Trophoblast cell (in vitro differentiated cells and primary cell): ENCODE results near the gene CD2BP2.

Experiments
- DNase-seq, 2 donors: peaks; one replicate each; pipeline ENCODE4 v3.0.0-alpha.2; 2016
- H2AFZ ChIP-seq: 2 replicates; pipeline ENCODE4 v1.6.1; 2013; ENCODE audit warnings: low read length, moderate library complexity, mild to moderate bottlenecking; ENCODE audit not compliant: insufficient read depth, poor library complexity
- H2AK5ac ChIP-seq: 2 replicates; pipeline ENCODE4 v1.6.1; 2013; ENCODE audit warnings: mild to moderate bottlenecking, low read length
- H2BK120ac ChIP-seq: 2 replicates; pipeline ENCODE4 v1.6.1; 2013; ENCODE audit warnings: low read length, mild to moderate bottlenecking, moderate library complexity; ENCODE audit not compliant: insufficient read depth, poor library complexity
- H2BK12ac ChIP-seq: 2 replicates; pipeline ENCODE4 v1.6.1; 2013; ENCODE audit warnings: mild to moderate bottlenecking, low read length, moderate library complexity
- H2BK5ac ChIP-seq: 2 replicates; pipeline ENCODE4 v1.6.1; 2013; ENCODE audit warnings: low read length, low read depth, moderate library complexity, mild to moderate bottlenecking; ENCODE audit not compliant: poor library complexity
- H3K14ac ChIP-seq: 2 replicates; pipeline ENCODE4 v1.6.1; 2013; ENCODE audit warnings: mild to moderate bottlenecking, low read length
- H3K18ac ChIP-seq: 2 replicates; pipeline ENCODE4 v1.6.1; 2013; ENCODE audit warnings: mild to moderate bottlenecking, low read length
- H3K23ac ChIP-seq: 2 replicates; pipeline ENCODE4 v1.6.1; 2013; ENCODE audit warnings: low read length
- H3K27ac ChIP-seq: 2 replicates; pipeline ENCODE4 v1.5.1; 2013; ENCODE audit warnings: low read depth, mild to moderate bottlenecking, inconsistent platforms, low read length, moderate library complexity
- H3K27me3 ChIP-seq: 2 replicates; pipeline ENCODE4 v1.6.1; 2013; ENCODE audit warnings: inconsistent platforms, mild to moderate bottlenecking, low read length, moderate library complexity; ENCODE audit not compliant: insufficient read depth
- H3K36me3 ChIP-seq, 2 experiments: 1 replicate in 1 of 2; 2 replicates in 1 of 2; pipeline ENCODE4 v1.6.1; 2013; ENCODE audit warnings: low read length in 2 of 2, mild to moderate bottlenecking in 2 of 2, moderate library complexity in 1 of 2; ENCODE audit not compliant: insufficient read depth in 2 of 2, control insufficient read depth in 1 of 2
- H3K4ac ChIP-seq: 2 replicates; pipeline ENCODE4 v1.6.1; 2013; ENCODE audit warnings: low read depth, mild to moderate bottlenecking, low read length, moderate library complexity
- H3K4me1 ChIP-seq, 2 experiments: 1 replicate in 1 of 2; 2 replicates in 1 of 2; pipeline ENCODE4 v1.6.1; 2013; ENCODE audit warnings: low read length in 2 of 2, mild to moderate bottlenecking in 2 of 2, moderate library complexity in 1 of 2; ENCODE audit not compliant: insufficient read depth in 2 of 2, control insufficient read depth in 1 of 2
- H3K4me2 ChIP-seq: 2 replicates; pipeline ENCODE4 v1.6.1; 2013; ENCODE audit warnings: inconsistent platforms, mild to moderate bottlenecking, low read length, moderate library complexity
- H3K4me3 ChIP-seq: 2 replicates; pipeline ENCODE4 v1.5.1; 2013; ENCODE audit warnings: mild to moderate bottlenecking, low read depth, low read length, inconsistent platforms
- H3K79me1 ChIP-seq: one replicate; pipeline ENCODE4 v1.6.1; 2013; ENCODE audit warnings: low read length
- H3K79me2 ChIP-seq: 2 replicates; pipeline ENCODE4 v1.6.1; 2013; ENCODE audit warnings: low read length, mild to moderate bottlenecking; ENCODE audit not compliant: control insufficient read depth, insufficient read depth, poor library complexity
- H3K9ac ChIP-seq: 2 replicates; pipeline ENCODE4 v1.6.1; 2013; ENCODE audit warnings: mild to moderate bottlenecking, low read length
- H3K9me3 ChIP-seq: 2 replicates; pipeline ENCODE4 v1.6.1; 2013; ENCODE audit warnings: low read depth, mild to moderate bottlenecking, control low read depth, inconsistent platforms, low read length; ENCODE audit not compliant: insufficient read depth
- H4K12ac ChIP-seq: 2 replicates; pipeline ENCODE4 v1.6.1; 2013; ENCODE audit warnings: low read depth, mild to moderate bottlenecking, low read length, moderate library complexity
- H4K8ac ChIP-seq: 2 replicates; pipeline ENCODE4 v1.6.1; 2013; ENCODE audit warnings: low read depth, mild to moderate bottlenecking, low read length, moderate library complexity
- H4K91ac ChIP-seq: one replicate; pipeline ENCODE4 v1.6.1; 2013; ENCODE audit warnings: low read depth, mild to moderate bottlenecking, low read length, moderate library complexity
- WGBS: extraction: QIAGEN DNeasy Blood & Tissue Kit; methylation state at CpG from one replicate; pipeline ENCODE4 v1.1.7; 2013; ENCODE audit warnings: missing lambda C conversion rate; ENCODE audit not compliant: insufficient read length, insufficient coverage; ENCODE audit errors: extremely low coverage; 5-methylcytosine and 5-hydroxymethylcytosine counted together

Gene CD2BP2

GRCh38 chr16:30372038-30372712 is 17.1 kb upstream of the CD2BP2 start:
- H3K36me3 ChIP-seq = peaks cover 0 to 6% of the 10 kb centered on the region in 2 experiments
- H3K18ac ChIP-seq = no peak overlapping the region
- H3K14ac ChIP-seq = no peak overlapping the region
- no peak overlapping the region for H4K12ac ChIP-seq
- H3K79me1 ChIP-seq = peaks cover 11% of the 10 kb centered on the region
- H2BK120ac ChIP-seq = no peak overlapping the region
- no peak overlapping the region for H3K4ac ChIP-seq
- H2BK5ac ChIP-seq = no peak overlapping the region
- H3K4me3 ChIP-seq = no peak overlapping the region
- H3K27me3 ChIP-seq = no peaks in the 10 kb centered on the region
- peak overlapping the region; percentile 14 for H3K9ac ChIP-seq
- peak overlapping the region; percentile 0 for H2AK5ac ChIP-seq
- no peaks in the 10 kb centered on the region for H3K9me3 ChIP-seq
- DNase-seq = no peak
- peak overlapping the region; percentile 44 for H4K8ac ChIP-seq
- H3K27ac ChIP-seq = no peak overlapping the region
- H3K4me2 ChIP-seq = no peak overlapping the region
- no CpG with 5 or more reads among the region's 6 CpGs for WGBS
- peak overlapping the region; percentile 28 for H4K91ac ChIP-seq
- H3K23ac ChIP-seq = no peak overlapping the region
- peaks cover 22 to 33% of the 10 kb centered on the region in 2 experiments for H3K4me1 ChIP-seq
- H2AFZ ChIP-seq = no peak overlapping the region
- H2BK12ac ChIP-seq = peak overlapping the region; percentile 45
- peaks cover 23% of the 10 kb centered on the region for H3K79me2 ChIP-seq

- Histone ChIP-seq H3K4me3 (peak overlapping the region; percentile 47), H3K9ac (peak overlapping the region; percentile 24), H3K36me3 (peaks cover 2 to 8% of the 10 kb centered on the region in 2 experiments), H4K91ac (peak overlapping the region; percentile 49), H3K14ac (peak overlapping the region; percentile 68), H2BK12ac (peak overlapping the region; percentile 35), H4K12ac (peak overlapping the region; percentile 89), H3K23ac (no peak overlapping the region), H3K4ac (peak overlapping the region; percentile 43), H4K8ac (peak overlapping the region; percentile 91), H3K79me2 (peaks cover 23% of the 10 kb centered on the region), H2BK5ac (peak overlapping the region; percentile 53), H3K4me1 (peaks cover 21 to 31% of the 10 kb centered on the region in 2 experiments), H2BK120ac (peak overlapping the region; percentile 60), H3K18ac (peak overlapping the region; percentile 54), H3K27me3 (no peaks in the 10 kb centered on the region), H2AK5ac (peak overlapping the region; percentile 90), H3K9me3 (no peaks in the 10 kb centered on the region), H3K27ac (peak overlapping the region; percentile 18), H2AFZ (no peak overlapping the region), H3K79me1 (peaks cover 10% of the 10 kb centered on the region), H3K4me2 (peak overlapping the region; percentile 85)
- WGBS = no CpG with 5 or more reads among the region's 11 CpGs
- no peak for DNase-seq
Observed at GRCh38 chr16:30371248-30371816, 16.2 kb upstream of the CD2BP2 start.

GRCh38 chr16:30370456-30371247 is 15.5 kb upstream of the CD2BP2 start, which contains the start of gene TBC1D10B:
Gene TBC1D10B, minus strand, starts transcription at chr16:30370494. Its CDS starts 311 bp downstream, at chr16:30370183.
- H3K36me3 ChIP-seq = peaks cover 2 to 9% of the 10 kb centered on the region in 2 experiments
- H3K9me3 ChIP-seq = no peaks in the 10 kb centered on the region
- H2BK5ac ChIP-seq = peak within 1 kb of the TSS; percentile 70
- peak within 1 kb of the TSS; percentile 90 for H2AK5ac ChIP-seq
- H3K23ac ChIP-seq = no peak within 1 kb of the TSS
- peak within 1 kb of the TSS; percentile 73 for H3K9ac ChIP-seq
- peak within 1 kb of the TSS; percentile 96 for H3K4ac ChIP-seq
- DNase-seq = peak; percentile 99 to 100
- H4K91ac ChIP-seq = peak within 1 kb of the TSS; percentile 86
- H3K14ac ChIP-seq = peak within 1 kb of the TSS; percentile 75
- peak within 1 kb of the TSS; percentile 91 for H4K8ac ChIP-seq
- no peaks in the 10 kb centered on the region for H3K27me3 ChIP-seq
- H2AFZ ChIP-seq = no peak within 1 kb of the TSS
- H4K12ac ChIP-seq = peak within 1 kb of the TSS; percentile 89
- peaks cover 23% of the 10 kb centered on the region for H3K79me2 ChIP-seq
- peak within 1 kb of the TSS; percentile 75 for H3K27ac ChIP-seq
- H3K4me3 ChIP-seq = peak within 1 kb of the TSS; percentile 83
- WGBS = no CpG with 5 or more reads among the region's 40 CpGs
- peak within 1 kb of the TSS; percentile 54 for H3K18ac ChIP-seq
- H2BK120ac ChIP-seq = peak within 1 kb of the TSS; percentile 60
- H3K4me1 ChIP-seq = peaks cover 21 to 27% of the 10 kb centered on the region in 2 experiments
- peak within 1 kb of the TSS; percentile 93 for H3K4me2 ChIP-seq
- H2BK12ac ChIP-seq = peak within 1 kb of the TSS; percentile 35
- peaks cover 10% of the 10 kb centered on the region for H3K79me1 ChIP-seq

GRCh38 chr16:30369938-30370455 is 14.9 kb upstream of the CD2BP2 start:
- Histone ChIP-seq H3K9ac (peak overlapping the region; percentile 73), H3K23ac (no peak overlapping the region), H3K27ac (peak overlapping the region; percentile 75), H2BK12ac (no peak overlapping the region), H2BK120ac (no peak overlapping the region), H4K91ac (peak overlapping the region; percentile 86), H3K14ac (peak overlapping the region; percentile 75), H3K79me1 (peaks cover 10% of the 10 kb centered on the region), H3K4me2 (peak overlapping the region; percentile 93), H3K4me1 (peaks cover 21 to 27% of the 10 kb centered on the region in 2 experiments), H3K36me3 (peaks cover 8 to 16% of the 10 kb centered on the region in 2 experiments), H4K12ac (peak overlapping the region; percentile 37), H2BK5ac (peak overlapping the region; percentile 70), H3K18ac (no peak overlapping the region), H2AK5ac (no peak overlapping the region), H3K4ac (peak overlapping the region; percentile 96), H2AFZ (no peak overlapping the region), H4K8ac (peak overlapping the region; percentile 74), H3K4me3 (peak overlapping the region; percentile 83), H3K9me3 (no peaks in the 10 kb centered on the region), H3K27me3 (no peaks in the 10 kb centered on the region), H3K79me2 (peaks cover 23% of the 10 kb centered on the region)
- no peak for DNase-seq
- WGBS = no CpG with 5 or more reads among the region's 76 CpGs
